ENCODE data around the gene HAND2.

Gene HAND2

GRCh38 chr4:173526027-173526482 lies 4.0 kb downstream of the HAND2 start:
- Histone ChIP-seq H3K4me1 (ENCODE audit: control insufficient read depth, insufficient read depth, low read length) (peaks cover 70% of the 10 kb centered on the region), H3K27me3 (ENCODE audit: control insufficient read depth, insufficient read depth, low read length) (peaks cover 99% of the 10 kb centered on the region), H3K36me3 (ENCODE audit: control insufficient read depth, insufficient read depth, low read length) (no peaks in the 10 kb centered on the region), H3K9ac (ENCODE audit: low read length) (no peak overlapping the region), H3K27ac (ENCODE audit: low read depth, low read length) (no peak overlapping the region), H3K4me3 (ENCODE audit: low read depth, low read length) (peak overlapping the region; percentile 20; the same call in 1 of the 2 replicates), H3K9me3 (ENCODE audit: control insufficient read depth, insufficient read depth, low read depth, low read length) (no peaks in the 10 kb centered on the region)

- no peak overlapping the region for H3K9ac ChIP-seq (ENCODE audit: low read length)
- H3K27ac ChIP-seq (ENCODE audit: low read depth, low read length), result no peak overlapping the region
- H3K36me3 ChIP-seq (ENCODE audit: control insufficient read depth, insufficient read depth, low read length), result no peaks in the 10 kb centered on the region
- peaks cover 99% of the 10 kb centered on the region for H3K27me3 ChIP-seq (ENCODE audit: control insufficient read depth, insufficient read depth, low read length)
- H3K9me3 ChIP-seq (ENCODE audit: control insufficient read depth, insufficient read depth, low read depth, low read length), result no peaks in the 10 kb centered on the region
- H3K4me3 ChIP-seq (ENCODE audit: low read depth, low read length), result peak overlapping the region; percentile 20; the same call in 1 of the 2 replicates
- H3K4me1 ChIP-seq (ENCODE audit: control insufficient read depth, insufficient read depth, low read length), result peaks cover 69% of the 10 kb centered on the region
These were observed 4.7 kb downstream of the HAND2 start for GRCh38 chr4:173525118-173526011.

GRCh38 chr4:173524218-173525117 lies 5.6 kb downstream of the HAND2 start:
- no peaks in the 10 kb centered on the region for H3K36me3 ChIP-seq (ENCODE audit: control insufficient read depth, insufficient read depth, low read length)
- H3K27me3 ChIP-seq (ENCODE audit: control insufficient read depth, insufficient read depth, low read length), result peaks cover 99% of the 10 kb centered on the region
- H3K4me1 ChIP-seq (ENCODE audit: control insufficient read depth, insufficient read depth, low read length), result peaks cover 64% of the 10 kb centered on the region
- H3K9ac ChIP-seq (ENCODE audit: low read length), result no peak overlapping the region
- no peak overlapping the region for H3K27ac ChIP-seq (ENCODE audit: low read depth, low read length)
- H3K9me3 ChIP-seq (ENCODE audit: control insufficient read depth, insufficient read depth, low read depth, low read length), result no peaks in the 10 kb centered on the region
- H3K4me3 ChIP-seq (ENCODE audit: low read depth, low read length), result peak overlapping the region; percentile 20; the same call in 1 of the 2 replicates

GRCh38 chr4:173522951-173523395 lies 7.1 kb downstream of the HAND2 start:
- Histone ChIP-seq H3K36me3 (ENCODE audit: control insufficient read depth, insufficient read depth, low read length) (no peaks in the 10 kb centered on the region), H3K4me3 (ENCODE audit: low read depth, low read length) (peak overlapping the region; percentile 60), H3K4me1 (ENCODE audit: control insufficient read depth, insufficient read depth, low read length) (peaks cover 63% of the 10 kb centered on the region), H3K9me3 (ENCODE audit: control insufficient read depth, insufficient read depth, low read depth, low read length) (no peaks in the 10 kb centered on the region), H3K27me3 (ENCODE audit: control insufficient read depth, insufficient read depth, low read length) (peaks cover 100% of the 10 kb centered on the region), H3K9ac (ENCODE audit: low read length) (peak overlapping the region; percentile 36), H3K27ac (ENCODE audit: low read depth, low read length) (no peak overlapping the region)

- Histone ChIP-seq H3K4me1 (ENCODE audit: control insufficient read depth, insufficient read depth, low read length) (peaks cover 62% of the 10 kb centered on the region), H3K27ac (ENCODE audit: low read depth, low read length) (no peak overlapping the region), H3K27me3 (ENCODE audit: control insufficient read depth, insufficient read depth, low read length) (peaks cover 100% of the 10 kb centered on the region), H3K36me3 (ENCODE audit: control insufficient read depth, insufficient read depth, low read length) (no peaks in the 10 kb centered on the region), H3K9me3 (ENCODE audit: control insufficient read depth, insufficient read depth, low read depth, low read length) (no peaks in the 10 kb centered on the region), H3K4me3 (ENCODE audit: low read depth, low read length) (peak overlapping the region; percentile 60), H3K9ac (ENCODE audit: low read length) (peak overlapping the region; percentile 39)
These were observed 7.7 kb downstream of the HAND2 start for GRCh38 chr4:173522160-173522950.

GRCh38 chr4:173521467-173522159 lies 8.4 kb downstream of the HAND2 start:
- no peak overlapping the region for H3K9ac ChIP-seq (ENCODE audit: low read length)
- H3K36me3 ChIP-seq (ENCODE audit: control insufficient read depth, insufficient read depth, low read length), result no peaks in the 10 kb centered on the region
- no peaks in the 10 kb centered on the region for H3K9me3 ChIP-seq (ENCODE audit: control insufficient read depth, insufficient read depth, low read depth, low read length)
- no peak overlapping the region for H3K27ac ChIP-seq (ENCODE audit: low read depth, low read length)
- H3K4me1 ChIP-seq (ENCODE audit: control insufficient read depth, insufficient read depth, low read length), result peaks cover 62% of the 10 kb centered on the region
- peak overlapping the region; percentile 60 for H3K4me3 ChIP-seq (ENCODE audit: low read depth, low read length)
- H3K27me3 ChIP-seq (ENCODE audit: control insufficient read depth, insufficient read depth, low read length), result peaks cover 100% of the 10 kb centered on the region

- Histone ChIP-seq H3K27ac (ENCODE audit: low read depth, low read length) (no peak overlapping the region), H3K27me3 (ENCODE audit: control insufficient read depth, insufficient read depth, low read length) (peaks cover 100% of the 10 kb centered on the region), H3K9ac (ENCODE audit: low read length) (no peak overlapping the region), H3K4me3 (ENCODE audit: low read depth, low read length) (no peak overlapping the region; the same call in 1 of the 2 replicates), H3K4me1 (ENCODE audit: control insufficient read depth, insufficient read depth, low read length) (peaks cover 66% of the 10 kb centered on the region), H3K9me3 (ENCODE audit: control insufficient read depth, insufficient read depth, low read depth, low read length) (no peaks in the 10 kb centered on the region), H3K36me3 (ENCODE audit: control insufficient read depth, insufficient read depth, low read length) (no peaks in the 10 kb centered on the region)
These were observed 9.0 kb downstream of the HAND2 start for GRCh38 chr4:173520921-173521466.

GRCh38 chr4:173519111-173520101 lies 10.6 kb downstream of the HAND2 start:
- Histone ChIP-seq H3K4me3 (ENCODE audit: low read depth, low read length) (peak overlapping the region; percentile 47; the same call in 1 of the 2 replicates), H3K9ac (ENCODE audit: low read length) (no peak overlapping the region)

GRCh38 chr4:173518425-173519102 lies 11.5 kb downstream of the HAND2 start:
- H3K9me3 ChIP-seq (ENCODE audit: control insufficient read depth, insufficient read depth, low read depth, low read length), result no peaks in the 10 kb centered on the region
- H3K9ac ChIP-seq (ENCODE audit: low read length), result peak overlapping the region; percentile 30
- no peak overlapping the region for H3K27ac ChIP-seq (ENCODE audit: low read depth, low read length)
- peaks cover 100% of the 10 kb centered on the region for H3K27me3 ChIP-seq (ENCODE audit: control insufficient read depth, insufficient read depth, low read length)
- peak overlapping the region; percentile 47 for H3K4me3 ChIP-seq (ENCODE audit: low read depth, low read length)
- no peaks in the 10 kb centered on the region for H3K36me3 ChIP-seq (ENCODE audit: control insufficient read depth, insufficient read depth, low read length)
- peaks cover 49% of the 10 kb centered on the region for H3K4me1 ChIP-seq (ENCODE audit: control insufficient read depth, insufficient read depth, low read length)

More at GRCh38 chr4:173519111-173520101, 10.6 kb downstream of the HAND2 start:
- Histone ChIP-seq H3K4me1 (ENCODE audit: control insufficient read depth, insufficient read depth, low read length) (peaks cover 56% of the 10 kb centered on the region), H3K9me3 (ENCODE audit: control insufficient read depth, insufficient read depth, low read depth, low read length) (no peaks in the 10 kb centered on the region), H3K27me3 (ENCODE audit: control insufficient read depth, insufficient read depth, low read length) (peaks cover 100% of the 10 kb centered on the region), H3K27ac (ENCODE audit: low read depth, low read length) (no peak overlapping the region), H3K36me3 (ENCODE audit: control insufficient read depth, insufficient read depth, low read length) (no peaks in the 10 kb centered on the region)
